KMS-11 (cell line): ENCODE data around the gene P2RY11.

ENCODE experiments used
- H2AFZ ChIP-seq: fragments of 200-600 bp; sonication (generic); 2 replicates; pipeline ENCODE4 v1.6.1; 2016; ENCODE audit warnings: antibody characterized with exemption, mixed run types, low read depth
- H3K27ac ChIP-seq: fragments of 200-600 bp; sonication (generic); 2 replicates; pipeline ENCODE4 v1.6.1; 2016; ENCODE audit warnings: mild to moderate bottlenecking, mixed run types
- H3K27me3 ChIP-seq: fragments of 200-600 bp; sonication (generic); 2 replicates; pipeline ENCODE4 v1.6.1; 2017; ENCODE audit warnings: mild to moderate bottlenecking, low read depth, mixed run types, moderate library complexity; ENCODE audit not compliant: insufficient read depth
- H3K36me3 ChIP-seq: fragments of 200-600 bp; sonication (generic); 2 replicates; pipeline ENCODE4 v1.6.1; 2017; ENCODE audit warnings: mild to moderate bottlenecking, mixed run types; ENCODE audit not compliant: insufficient read depth
- H3K4me1 ChIP-seq: fragments of 200-600 bp; sonication (generic); 2 replicates; pipeline ENCODE4 v1.6.1; 2016; ENCODE audit warnings: mild to moderate bottlenecking, low read depth, mixed run types; ENCODE audit not compliant: poor library complexity, severe bottlenecking
- H3K4me2 ChIP-seq: fragments of 200-600 bp; sonication (generic); 2 replicates; pipeline ENCODE4 v1.7.0; 2016; ENCODE audit warnings: mild to moderate bottlenecking, mixed run types
- H3K4me3 ChIP-seq: fragments of 200-600 bp; sonication (generic); IDR thresholded peaks from 2 replicates; pipeline ENCODE4 v1.6.1; 2017; ENCODE audit warnings: low read depth, low read length, mixed read lengths; ENCODE audit not compliant: insufficient read depth
- H3K79me2 ChIP-seq: fragments of 200-600 bp; sonication (generic); 2 replicates; pipeline ENCODE4 v1.6.1; 2016; ENCODE audit warnings: low read depth, mixed run types; ENCODE audit not compliant: insufficient read depth
- H3K9ac ChIP-seq: fragments of 200-600 bp; sonication (generic); 2 replicates; pipeline ENCODE4 v1.6.1; 2016; ENCODE audit warnings: mild to moderate bottlenecking, mixed run types
- H4K20me1 ChIP-seq: fragments of 200-600 bp; sonication (generic); 2 replicates; pipeline ENCODE4 v1.6.1; 2016; ENCODE audit warnings: mild to moderate bottlenecking, mixed run types; ENCODE audit not compliant: insufficient read depth
- TF ChIP-seq, protein P1 (sequence below): fragments of 200-600 bp; sonication (generic); conservative IDR thresholded peaks from 2 replicates; pipeline ENCODE4 v1.6.1; 2017; ENCODE audit warnings: low read depth, mild to moderate bottlenecking, antibody characterized with exemption, low read length, moderate library complexity, mixed read lengths

P2RY11 gene

GRCh38 chr19:10102787-10103236 is 8.7 kb upstream of the P2RY11 start:
- Histone ChIP-seq H3K27me3 (no peaks in the 10 kb centered on the region), H3K4me3 (no peak overlapping the region), H2AFZ (no peak overlapping the region), H4K20me1 (no peaks in the 10 kb centered on the region), H3K27ac (no peak overlapping the region), H3K36me3 (peaks cover 2% of the 10 kb centered on the region; the same call in 1 of the 2 replicates), H3K79me2 (peaks cover 18% of the 10 kb centered on the region), H3K9ac (no peak overlapping the region), H3K4me2 (no peak overlapping the region), H3K4me1 (peaks cover 23% of the 10 kb centered on the region)
- TF ChIP-seq, protein P1, sequence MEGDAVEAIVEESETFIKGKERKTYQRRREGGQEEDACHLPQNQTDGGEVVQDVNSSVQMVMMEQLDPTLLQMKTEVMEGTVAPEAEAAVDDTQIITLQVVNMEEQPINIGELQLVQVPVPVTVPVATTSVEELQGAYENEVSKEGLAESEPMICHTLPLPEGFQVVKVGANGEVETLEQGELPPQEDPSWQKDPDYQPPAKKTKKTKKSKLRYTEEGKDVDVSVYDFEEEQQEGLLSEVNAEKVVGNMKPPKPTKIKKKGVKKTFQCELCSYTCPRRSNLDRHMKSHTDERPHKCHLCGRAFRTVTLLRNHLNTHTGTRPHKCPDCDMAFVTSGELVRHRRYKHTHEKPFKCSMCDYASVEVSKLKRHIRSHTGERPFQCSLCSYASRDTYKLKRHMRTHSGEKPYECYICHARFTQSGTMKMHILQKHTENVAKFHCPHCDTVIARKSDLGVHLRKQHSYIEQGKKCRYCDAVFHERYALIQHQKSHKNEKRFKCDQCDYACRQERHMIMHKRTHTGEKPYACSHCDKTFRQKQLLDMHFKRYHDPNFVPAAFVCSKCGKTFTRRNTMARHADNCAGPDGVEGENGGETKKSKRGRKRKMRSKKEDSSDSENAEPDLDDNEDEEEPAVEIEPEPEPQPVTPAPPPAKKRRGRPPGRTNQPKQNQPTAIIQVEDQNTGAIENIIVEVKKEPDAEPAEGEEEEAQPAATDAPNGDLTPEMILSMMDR: no peak

DNA sequence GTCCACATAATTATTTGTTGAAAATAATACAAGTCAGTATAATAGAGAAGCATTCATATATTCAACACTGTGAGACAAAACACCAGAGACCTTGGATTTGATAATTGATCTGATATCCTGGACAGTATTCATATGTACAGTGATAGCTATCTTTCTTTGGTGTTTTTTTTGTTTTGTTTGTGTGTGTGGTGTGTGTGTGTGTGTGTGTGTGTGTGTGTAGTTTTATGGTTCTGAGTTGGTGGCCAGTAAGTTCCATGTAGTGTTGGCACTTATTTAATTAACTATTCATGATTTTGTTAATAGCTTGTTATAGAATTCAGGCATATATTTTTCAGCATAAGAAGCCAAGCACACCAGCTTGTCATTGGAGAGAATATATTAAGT is 7.4 kb upstream of the P2RY11 start:
- Histone ChIP-seq H2AFZ (no peak overlapping the region), H4K20me1 (no peaks in the 10 kb centered on the region), H3K27ac (no peak overlapping the region), H3K9ac (no peak overlapping the region), H3K27me3 (no peaks in the 10 kb centered on the region), H3K79me2 (peaks cover 31% of the 10 kb centered on the region), H3K4me1 (peaks cover 26% of the 10 kb centered on the region), H3K4me3 (no peak overlapping the region), H3K36me3 (peaks cover 14% of the 10 kb centered on the region; the same call in 1 of the 2 replicates), H3K4me2 (no peak overlapping the region)
- TF ChIP-seq, protein P1: no peak

DNA sequence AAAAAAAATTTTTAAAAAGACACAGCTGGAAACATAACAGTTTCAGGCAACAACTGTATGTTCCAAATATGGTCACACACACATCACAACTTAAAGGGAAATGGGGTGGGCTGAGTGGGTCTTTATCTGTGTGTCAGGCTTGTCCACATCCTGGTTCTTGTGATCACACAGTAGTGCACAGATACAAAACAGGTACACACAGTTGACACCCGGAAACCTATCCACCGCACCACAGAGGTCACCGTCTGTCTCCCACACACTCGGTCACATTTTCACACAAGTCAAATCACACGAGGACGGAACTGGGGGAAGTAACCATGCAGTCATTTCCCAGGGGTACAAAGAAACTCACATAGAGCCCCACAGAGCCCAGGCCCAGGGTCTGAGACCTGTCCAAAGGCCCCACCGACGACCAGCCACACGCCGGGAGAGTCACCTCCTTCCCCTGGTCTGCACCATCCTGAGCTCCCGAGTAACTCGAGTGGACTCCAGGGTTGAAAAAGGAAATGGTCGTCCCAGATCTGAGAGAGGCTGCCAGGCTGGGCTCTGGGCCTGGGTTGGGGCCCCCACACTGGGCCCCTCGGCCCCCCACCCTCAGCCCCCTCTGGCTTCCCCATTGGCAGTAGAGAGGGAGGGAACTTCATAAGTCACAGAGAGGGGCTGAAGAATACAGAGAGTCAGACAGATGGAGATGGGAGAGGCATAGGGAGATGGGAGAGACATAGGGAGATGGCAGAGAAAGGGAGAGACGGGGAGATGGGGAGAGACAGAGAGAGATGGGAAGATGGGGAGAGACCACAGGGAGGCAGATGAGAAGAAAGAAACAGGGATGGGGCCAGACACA is 6.6 kb upstream of the P2RY11 start:
- Histone ChIP-seq H3K9ac (no peak overlapping the region), H3K36me3 (peaks cover 16% of the 10 kb centered on the region; the same call in 1 of the 2 replicates), H3K4me2 (no peak overlapping the region), H3K79me2 (peaks cover 38% of the 10 kb centered on the region), H3K4me3 (no peak overlapping the region), H4K20me1 (no peaks in the 10 kb centered on the region), H3K27me3 (no peaks in the 10 kb centered on the region), H2AFZ (no peak overlapping the region), H3K27ac (no peak overlapping the region), H3K4me1 (peaks cover 33% of the 10 kb centered on the region)
- TF ChIP-seq, protein P1: no peak

GRCh38 chr19:10105509-10106099 is 5.9 kb upstream of the P2RY11 start:
- Histone ChIP-seq H3K4me2 (no peak overlapping the region), H4K20me1 (no peaks in the 10 kb centered on the region), H3K27ac (no peak overlapping the region), H3K9ac (peak overlapping the region; percentile 89; the same call in 1 of the 2 replicates), H3K4me1 (peaks cover 40% of the 10 kb centered on the region), H3K79me2 (peaks cover 39% of the 10 kb centered on the region), H2AFZ (no peak overlapping the region), H3K27me3 (no peaks in the 10 kb centered on the region), H3K36me3 (peaks cover 16% of the 10 kb centered on the region; the same call in 1 of the 2 replicates), H3K4me3 (no peak overlapping the region)
- TF ChIP-seq, protein P1: no peak
